Breast epithelium (tissue), 4 donors: ENCODE measurements around the gene NCEH1. TPM values are rescaled to one million over a fixed set of nuclear protein-coding genes. Genes with fewer than 3 reads are reported as not detected.

ENCODE experiments used
- DNase-seq, 2 donors: peaks; one replicate each; pipeline ENCODE4 v3.0.0-alpha.2; 2019; ENCODE audit warnings: low spot score in 2 of 2
- H3K27ac ChIP-seq, 2 donors: fragments of 200-600 bp; sonication (generic) in 1 of 2; one replicate each; pipeline ENCODE4 v1.5.1; 2016 to 2019; ENCODE audit warnings: mild to moderate bottlenecking in 1 of 2
- H3K27me3 ChIP-seq, 2 donors: fragments of 200-600 bp; sonication (generic) in 1 of 2; one replicate each; pipeline versions ENCODE4 v1.5.1 to v1.6.0; 2017 to 2019; ENCODE audit warnings: control low read depth in 1 of 2, mild to moderate bottlenecking in 1 of 2
- H3K36me3 ChIP-seq: fragments of 200-600 bp; one replicate; pipeline ENCODE4 v1.5.1; 2019
- H3K4me1 ChIP-seq, 2 donors: fragments of 200-600 bp; sonication (generic); one replicate each; pipeline ENCODE4 v1.5.1; 2016 to 2019; ENCODE audit warnings: control low read depth in 1 of 2
- H3K4me3 ChIP-seq, 3 donors: fragments of 200-600 bp; sonication (generic); 1 replicate in 2 of 3; 2 replicates in 1 of 3; pipeline ENCODE4 v1.5.1; 2016 to 2019; ENCODE audit warnings: mild to moderate bottlenecking in 3 of 3, moderate library complexity in 2 of 3
- H3K9me3 ChIP-seq, 2 donors: fragments of 200-600 bp; sonication (generic) in 1 of 2; one replicate each; pipeline ENCODE4 v1.5.1; 2016 to 2019; ENCODE audit warnings: control low read depth in 1 of 2
- POLR2A ChIP-seq: fragments of 450-650 bp; IDR thresholded peaks from one replicate; pipeline ENCODE4 v1.6.1; 2016; ENCODE audit warnings: antibody characterized with exemption, mild to moderate bottlenecking, moderate library complexity
- POLR2AphosphoS5 ChIP-seq, 3 donors: sonication (generic); formaldehyde crosslinking; IDR thresholded peaks; one replicate each; pipeline ENCODE4 v1.6.1; 2017; ENCODE audit warnings: antibody characterized with exemption in 3 of 3
- intact Hi-C: fragments of 100-400 bp; cut with DNase I; formaldehyde crosslinking; loops from one replicate; pipeline ENCODE4 v1.15.1; 2023; ENCODE audit warnings: low total_unique reads
- total RNA-seq, 3 donors: library from RNA; depleted of rRNA; stranded (reverse); fragments of >200 nt; gene quantifications; one replicate each; pipeline ENCODE4 v1.1.0, GENCODE V29; 2016
- TF ChIP-seq, protein P1 (sequence below), 3 donors: fragments of 450-650 bp; IDR thresholded peaks; one replicate each; pipeline ENCODE4 v1.5.1; 2016 to 2017; ENCODE audit warnings: antibody characterized with exemption in 3 of 3, mild to moderate bottlenecking in 3 of 3, moderate library complexity in 3 of 3

The NCEH1 gene
- total RNA-seq, 3 donors from 2014 or later, result 8.5 to 23.9 (median 10.4) TPM

DNA sequence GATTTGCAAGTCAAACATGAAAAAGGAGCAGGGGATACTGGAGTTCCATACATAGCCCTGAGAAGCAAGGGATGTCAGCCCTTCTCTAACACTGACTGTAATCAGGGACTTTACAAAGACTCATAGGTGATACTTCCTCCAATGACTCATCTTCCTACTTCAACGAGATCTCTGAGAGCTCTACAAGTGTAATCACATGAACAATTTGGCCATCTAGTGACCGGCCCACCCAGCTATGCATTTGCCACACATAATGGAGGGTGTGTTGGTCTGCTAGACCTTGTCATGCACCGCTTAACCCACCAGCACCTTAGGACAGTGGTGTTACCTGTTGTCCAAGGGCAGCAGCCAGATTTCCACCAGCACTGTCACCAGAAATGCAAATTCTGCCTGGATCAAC is 75.3 kb downstream of the NCEH1 start:
- no peak for TF ChIP-seq POLR2A
- TF ChIP-seq, protein P1, sequence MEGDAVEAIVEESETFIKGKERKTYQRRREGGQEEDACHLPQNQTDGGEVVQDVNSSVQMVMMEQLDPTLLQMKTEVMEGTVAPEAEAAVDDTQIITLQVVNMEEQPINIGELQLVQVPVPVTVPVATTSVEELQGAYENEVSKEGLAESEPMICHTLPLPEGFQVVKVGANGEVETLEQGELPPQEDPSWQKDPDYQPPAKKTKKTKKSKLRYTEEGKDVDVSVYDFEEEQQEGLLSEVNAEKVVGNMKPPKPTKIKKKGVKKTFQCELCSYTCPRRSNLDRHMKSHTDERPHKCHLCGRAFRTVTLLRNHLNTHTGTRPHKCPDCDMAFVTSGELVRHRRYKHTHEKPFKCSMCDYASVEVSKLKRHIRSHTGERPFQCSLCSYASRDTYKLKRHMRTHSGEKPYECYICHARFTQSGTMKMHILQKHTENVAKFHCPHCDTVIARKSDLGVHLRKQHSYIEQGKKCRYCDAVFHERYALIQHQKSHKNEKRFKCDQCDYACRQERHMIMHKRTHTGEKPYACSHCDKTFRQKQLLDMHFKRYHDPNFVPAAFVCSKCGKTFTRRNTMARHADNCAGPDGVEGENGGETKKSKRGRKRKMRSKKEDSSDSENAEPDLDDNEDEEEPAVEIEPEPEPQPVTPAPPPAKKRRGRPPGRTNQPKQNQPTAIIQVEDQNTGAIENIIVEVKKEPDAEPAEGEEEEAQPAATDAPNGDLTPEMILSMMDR (IDR thresholded peaks at IDR 0.05), result no peak
- no peak for TF ChIP-seq POLR2AphosphoS5 (IDR thresholded peaks at IDR 0.05)
- Histone ChIP-seq H3K4me1 (no peaks in the 10 kb centered on the region), H3K36me3 (no peaks in the 10 kb centered on the region), H3K9me3 (no peaks in the 10 kb centered on the region), H3K4me3 (no peak overlapping the region), H3K27me3 (no peaks in the 10 kb centered on the region), H3K27ac (peak overlapping the region; percentile 46 to 64)
- no peak for DNase-seq
- intact Hi-C loops, result no loop called here

DNA sequence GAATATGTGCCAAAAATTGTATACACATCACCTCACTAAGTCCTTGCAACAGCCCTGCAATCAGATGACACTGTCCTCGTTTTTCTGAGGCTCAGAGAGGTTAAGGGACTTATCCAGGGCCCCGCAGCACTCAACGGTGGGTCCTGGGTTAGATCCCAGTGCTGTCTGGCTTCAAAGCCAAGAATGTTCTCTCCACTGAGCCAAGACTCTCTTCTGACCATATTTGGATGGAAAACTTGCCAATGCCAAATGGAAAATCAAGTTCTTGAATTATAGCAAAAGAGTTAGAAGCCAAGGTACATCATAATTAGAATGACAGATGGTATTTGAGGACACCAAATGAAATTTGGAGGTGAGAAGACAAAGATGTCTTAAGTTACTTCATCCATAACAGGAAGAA is 75.9 kb downstream of the NCEH1 start:
- Histone ChIP-seq H3K27ac (peak overlapping the region; percentile 0 to 46), H3K36me3 (no peaks in the 10 kb centered on the region), H3K4me1 (no peaks in the 10 kb centered on the region), H3K27me3 (no peaks in the 10 kb centered on the region), H3K9me3 (no peaks in the 10 kb centered on the region), H3K4me3 (no peak overlapping the region)
- TF ChIP-seq POLR2AphosphoS5 (IDR thresholded peaks at IDR 0.05), result no peak
- no peak for TF ChIP-seq POLR2A
- TF ChIP-seq, protein P1 (IDR thresholded peaks at IDR 0.05), result no peak
- intact Hi-C loops, result no loop called here
- DNase-seq, result no peak

DNA sequence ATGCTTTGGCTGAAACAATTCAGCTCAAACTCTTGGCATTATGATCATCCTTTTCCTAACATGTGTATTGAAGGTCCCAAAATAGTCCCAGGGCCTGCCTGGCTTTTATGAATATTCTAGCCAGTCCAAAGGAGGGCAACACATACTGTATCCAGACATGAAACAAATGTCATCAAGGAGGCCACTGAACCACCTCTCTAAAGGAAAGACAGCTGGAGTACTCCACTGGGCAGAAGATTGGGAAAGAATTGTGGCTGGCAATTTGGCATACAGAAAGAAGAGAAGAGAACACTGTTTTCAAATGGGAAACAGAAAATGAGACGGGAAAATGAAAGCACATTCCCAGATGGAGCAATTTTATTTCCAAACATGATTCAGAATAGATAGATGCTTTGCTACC is 80.6 kb downstream of the NCEH1 start:
- Histone ChIP-seq H3K4me3 (no peak overlapping the region), H3K9me3 (no peaks in the 10 kb centered on the region), H3K27me3 (no peaks in the 10 kb centered on the region), H3K27ac (peak overlapping the region in 1 of 2 donors; percentile 51), H3K4me1 (no peaks in the 10 kb centered on the region), H3K36me3 (no peaks in the 10 kb centered on the region)
- no peak for DNase-seq
- intact Hi-C loops, result no loop called here
- TF ChIP-seq POLR2A (no peak), POLR2AphosphoS5 (IDR thresholded peaks at IDR 0.05) (no peak)
- TF ChIP-seq, protein P1 (IDR thresholded peaks at IDR 0.05), result no peak

DNA sequence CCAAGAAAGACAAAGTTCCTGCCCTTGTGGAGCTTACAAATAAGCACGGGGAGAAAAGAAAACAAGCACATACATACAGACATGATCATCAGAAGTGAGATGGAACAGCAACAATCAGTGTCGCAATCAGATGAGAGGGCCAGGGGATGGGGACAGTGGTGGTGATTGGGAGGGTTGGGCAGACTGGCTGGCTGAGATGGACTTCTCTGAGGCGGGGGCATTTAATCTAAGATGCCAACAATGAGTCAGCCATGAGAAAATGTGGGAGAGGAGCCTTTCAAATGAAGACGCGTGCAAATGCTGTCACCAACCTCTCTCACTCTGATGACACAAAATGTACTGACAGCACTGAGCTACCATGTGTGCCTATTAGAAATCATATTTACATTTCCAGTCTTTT is 81.4 kb downstream of the NCEH1 start:
- intact Hi-C loops, result no loop called here
- no peaks in the 10 kb centered on the region for H3K36me3 ChIP-seq
- TF ChIP-seq POLR2A (no peak), POLR2AphosphoS5 (IDR thresholded peaks at IDR 0.05) (no peak)
- TF ChIP-seq, protein P1 (IDR thresholded peaks at IDR 0.05), result no peak
- H3K4me3 ChIP-seq, result no peak overlapping the region
- no peak overlapping the region for H3K27ac ChIP-seq
- no peak for DNase-seq
- no peaks in the 10 kb centered on the region for H3K4me1 ChIP-seq
- H3K27me3 ChIP-seq, result no peaks in the 10 kb centered on the region
- no peaks in the 10 kb centered on the region for H3K9me3 ChIP-seq

DNA sequence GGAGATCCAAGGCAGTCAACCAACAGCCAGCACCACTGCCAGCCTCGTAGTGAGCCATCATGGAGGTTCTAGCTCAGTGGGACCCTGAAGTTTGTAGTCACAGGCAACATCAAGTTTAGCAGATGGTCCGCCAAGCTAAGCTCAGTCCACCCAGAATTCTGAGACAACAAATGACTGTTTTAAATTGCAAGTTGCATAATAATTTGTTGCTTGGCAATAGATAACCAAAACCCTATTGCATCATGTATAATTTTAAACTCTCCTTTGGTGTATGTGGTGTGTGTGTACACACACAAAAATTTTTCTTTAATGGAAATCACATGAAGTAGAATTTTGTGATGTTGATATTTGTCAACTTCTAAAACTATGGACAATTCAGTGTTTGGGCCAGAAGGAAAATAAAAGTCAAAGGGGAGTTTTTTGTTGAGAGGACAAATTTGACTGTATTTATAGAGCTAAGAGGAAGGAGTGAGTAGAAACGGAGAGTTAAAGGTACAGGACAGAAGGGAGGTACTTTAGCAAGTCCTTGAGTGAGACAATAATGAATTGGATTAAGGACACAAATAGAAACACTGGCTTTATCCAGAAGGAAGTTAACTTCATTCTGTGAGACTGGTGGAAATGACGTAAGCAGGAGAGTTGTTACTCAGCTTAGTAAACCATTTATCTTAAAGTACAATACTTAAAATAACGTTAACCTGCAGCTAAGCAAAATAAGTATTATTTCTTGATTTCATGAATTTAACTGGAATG is 83.6 kb downstream of the NCEH1 start:
- H3K27ac ChIP-seq, result peak overlapping the region; percentile 50 to 54
- intact Hi-C loops, result no loop called here
- H3K36me3 ChIP-seq, result no peaks in the 10 kb centered on the region
- H3K27me3 ChIP-seq, result no peaks in the 10 kb centered on the region
- TF ChIP-seq POLR2AphosphoS5 (IDR thresholded peaks at IDR 0.05), result peak in 1 of 3 donors; percentile 22
- TF ChIP-seq, protein P1 (IDR thresholded peaks at IDR 0.05), result no peak
- TF ChIP-seq POLR2A, result no peak
- no peak overlapping the region for H3K4me3 ChIP-seq
- no peaks in the 10 kb centered on the region for H3K4me1 ChIP-seq
- no peak for DNase-seq
- H3K9me3 ChIP-seq, result no peaks in the 10 kb centered on the region
